CD4-positive, alpha-beta T cell treated with Interleukin-6 for 4 hours (primary cell): Measurements from ENCODE around the gene TFF3.

Experiments used
- DNase-seq: peaks from one replicate; pipeline ENCODE4 v3.0.0-alpha.2; 2020; ENCODE audit warnings: mixed read lengths

The TFF3 gene

GRCh38 chr21:42264245-42265195 is 50.7 kb downstream of the TFF3 start:
- DNase-seq = no peak

GRCh38 chr21:42263591-42264131 is 51.5 kb downstream of the TFF3 start:
- no peak for DNase-seq

GRCh38 chr21:42262831-42263231 is 52.4 kb downstream of the TFF3 start:
- DNase-seq = no peak

- no peak for DNase-seq
These were observed 53.4 kb downstream of the TFF3 start for GRCh38 chr21:42261829-42262200.
